Measurements from ENCODE around the gene KCNC2. TPM values are rescaled to one million over a fixed set of nuclear protein-coding genes. Genes with fewer than 3 reads are reported as not detected.

The KCNC2 gene
- total RNA-seq, 2 experiments from 2014 or later = not detected

- no peaks in the 10 kb centered on the region for H3K36me3 Mint-ChIP-seq (ENCODE audit: low read depth)
- no peaks in the 10 kb centered on the region for H3K4me1 Mint-ChIP-seq (ENCODE audit: low read depth)
- H3K4me3 Mint-ChIP-seq = no peak overlapping the region
- intact Hi-C loops (cut with micrococcal nuclease) = no loop called here
- H3K27me3 Mint-ChIP-seq = no peaks in the 10 kb centered on the region
- CTCF ChIA-PET = interaction anchor here (1.6 kb wide), 1 partner anchor 14 kb away, joined by 3 read pairs; no protein-coding TSS in a partner anchor
- no peaks in the 10 kb centered on the region for H3K9me3 Mint-ChIP-seq
- no peak for TF ChIP-seq CTCF (IDR thresholded peaks at IDR 0.05)
- H3K27ac Mint-ChIP-seq = no peak overlapping the region
- POLR2A ChIA-PET = no interaction called here
- no peak for ATAC-seq
- DNase-seq = no peak
Observed at GRCh38 chr12:75170640-75171185, 38.9 kb downstream of the KCNC2 start.

- no peak for ATAC-seq
- Mint-ChIP-seq H3K36me3 (ENCODE audit: low read depth) (no peaks in the 10 kb centered on the region), H3K27me3 (peaks cover 1% of the 10 kb centered on the region), H3K9me3 (no peaks in the 10 kb centered on the region), H3K4me1 (ENCODE audit: low read depth) (no peaks in the 10 kb centered on the region), H3K4me3 (no peak overlapping the region), H3K27ac (no peak overlapping the region)
- intact Hi-C loops (cut with micrococcal nuclease) = no loop called here
- ChIA-PET CTCF (no interaction called here), POLR2A (no interaction called here)
- DNase-seq = no peak
- no peak for TF ChIP-seq CTCF (IDR thresholded peaks at IDR 0.05)
Observed at GRCh38 chr12:75162845-75163244, 46.8 kb downstream of the KCNC2 start.

GRCh38 chr12:75161488-75161887 is 48.2 kb downstream of the KCNC2 start:
- ATAC-seq = no peak
- Mint-ChIP-seq H3K4me1 (ENCODE audit: low read depth) (no peaks in the 10 kb centered on the region), H3K9me3 (no peaks in the 10 kb centered on the region), H3K27me3 (peaks cover 1% of the 10 kb centered on the region), H3K4me3 (no peak overlapping the region), H3K27ac (no peak overlapping the region), H3K36me3 (ENCODE audit: low read depth) (no peaks in the 10 kb centered on the region)
- intact Hi-C loops (cut with micrococcal nuclease) = no loop called here
- no peak for TF ChIP-seq CTCF (IDR thresholded peaks at IDR 0.05)
- DNase-seq = no peak
- CTCF ChIA-PET = no interaction called here
- POLR2A ChIA-PET = no interaction called here

GRCh38 chr12:75157385-75157784 is 52.3 kb downstream of the KCNC2 start:
- CTCF ChIA-PET = interaction anchor here (1.6 kb wide), 1 partner anchor 26 kb away, joined by 3 read pairs; no protein-coding TSS in a partner anchor
- no peak for ATAC-seq

More at GRCh38 chr12:75157385-75157784, 52.3 kb downstream of the KCNC2 start:
- no peak for DNase-seq
- H3K9me3 Mint-ChIP-seq = no peaks in the 10 kb centered on the region
- intact Hi-C loops (cut with micrococcal nuclease) = no loop called here
- no peak for TF ChIP-seq CTCF (IDR thresholded peaks at IDR 0.05)
- POLR2A ChIA-PET = no interaction called here
- no peaks in the 10 kb centered on the region for H3K27me3 Mint-ChIP-seq
- H3K4me3 Mint-ChIP-seq = no peak overlapping the region
- H3K27ac Mint-ChIP-seq = no peak overlapping the region
- H3K36me3 Mint-ChIP-seq (ENCODE audit: low read depth) = no peaks in the 10 kb centered on the region
- no peaks in the 10 kb centered on the region for H3K4me1 Mint-ChIP-seq (ENCODE audit: low read depth)
